Smooth muscle cell (in vitro differentiated cells): Measurements from ENCODE around the gene SMCO2. TPM values are rescaled to one million over a fixed set of nuclear protein-coding genes. Genes with fewer than 3 reads are reported as not detected.
A peak's percentile ranks its signal among the peaks of the same experiment; 100 is the strongest.

Source experiments
- DNase-seq: peaks from one replicate; lab custom pipeline; 2025; ENCODE audit not compliant: unreplicated experiment; lab: John Stamatoyannopoulos, UW
- H2AFZ ChIP-seq: fragments of 200-600 bp; sonication (generic); 2 replicates; pipeline ENCODE4 v1.6.0; 2016; ENCODE audit warnings: antibody characterized with exemption, low read depth, mild to moderate bottlenecking
- H3F3A ChIP-seq: fragments of 200-600 bp; sonication (generic); 2 replicates; pipeline ENCODE4 v1.6.0; 2017; ENCODE audit warnings: antibody characterized with exemption, low read depth
- H3K27ac ChIP-seq: fragments of 200-600 bp; sonication (generic); 2 replicates; pipeline ENCODE4 v1.5.1; 2016; ENCODE audit warnings: low read depth, mild to moderate bottlenecking
- H3K27me3 ChIP-seq: fragments of 200-600 bp; sonication (generic); 2 replicates; pipeline ENCODE4 v1.6.1; 2016; ENCODE audit warnings: low read depth, mild to moderate bottlenecking
- H3K36me3 ChIP-seq: fragments of 200-600 bp; sonication (generic); 2 replicates; pipeline ENCODE4 v1.5.1; 2016; ENCODE audit warnings: low read depth
- H3K4me1 ChIP-seq: fragments of 200-600 bp; sonication (generic); 2 replicates; pipeline ENCODE4 v1.5.1; 2016; ENCODE audit warnings: low read depth
- H3K4me2 ChIP-seq: fragments of 200-600 bp; sonication (generic); 2 replicates; pipeline ENCODE4 v1.6.0; 2016; ENCODE audit warnings: mild to moderate bottlenecking
- H3K4me3 ChIP-seq: fragments of 200-600 bp; sonication (generic); 2 replicates; pipeline ENCODE4 v1.5.1; 2016; ENCODE audit warnings: mild to moderate bottlenecking
- H3K79me2 ChIP-seq: fragments of 200-600 bp; sonication (generic); 2 replicates; pipeline ENCODE4 v1.6.0; 2016; ENCODE audit warnings: low read depth, mild to moderate bottlenecking
- H3K9ac ChIP-seq: fragments of 200-600 bp; sonication (generic); 2 replicates; pipeline ENCODE4 v1.6.0; 2016; ENCODE audit warnings: low read depth
- H3K9me3 ChIP-seq: fragments of 200-600 bp; sonication (generic); replicated peaks from 2 replicates; pipeline ENCODE4 v1.5.1; 2016; ENCODE audit warnings: low read depth
- H4K20me1 ChIP-seq: fragments of 200-600 bp; sonication (generic); 2 replicates; pipeline ENCODE4 v1.6.0; 2016; ENCODE audit warnings: low read depth
- CTCF ChIP-seq: fragments of 200-600 bp; sonication (generic); IDR thresholded peaks from 2 replicates; pipeline ENCODE4 v1.5.1; 2017; ENCODE audit warnings: borderline replicate concordance, mild to moderate bottlenecking, antibody characterized with exemption; ENCODE audit not compliant: insufficient read depth, poor library complexity, severe bottlenecking
- WGBS: methylation state at CpG from one replicate; pipeline ENCODE4 v1.1.7; 2016; ENCODE audit warnings: low lambda C conversion rate; 5-methylcytosine and 5-hydroxymethylcytosine counted together
- polyA plus RNA-seq: library from polyadenylated mRNA; unstranded; fragments of >200 nt; fragmentation: Nextera tagmentation; extraction: Ambion mirVana; gene quantifications from 2 replicates; pipeline ENCODE4 v1.2.1, GENCODE V29; 2016
- total RNA-seq: library from RNA; depleted of rRNA; stranded (reverse); fragments of >200 nt; gene quantifications from 2 replicates; pipeline ENCODE4 v1.2.3, GENCODE V29; 2014

The SMCO2 gene
- total and polyA plus RNA-seq, 2 experiments from 2014 or later: not detected

DNA sequence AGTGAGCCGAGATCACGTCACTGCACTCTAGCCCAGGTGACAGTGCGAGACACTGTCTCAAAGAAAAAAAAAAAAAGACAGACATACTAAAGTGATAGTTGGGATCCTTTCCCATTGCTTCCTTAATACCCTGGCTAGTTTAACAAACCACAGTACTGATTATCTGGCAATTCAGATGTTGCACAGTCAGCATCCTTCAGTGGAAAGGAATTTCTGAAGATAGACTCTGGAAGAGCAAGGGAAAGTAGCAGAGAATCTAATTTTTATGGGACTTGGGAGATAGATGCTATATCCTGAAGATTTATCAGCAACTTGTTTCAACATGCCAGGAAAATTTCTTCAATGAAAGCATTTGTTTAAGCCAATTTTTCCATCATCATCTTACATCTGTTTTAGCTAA, 71.0 kb downstream of the SMCO2 start:
- H3K27me3 ChIP-seq: no peaks in the 10 kb centered on the region
- peak overlapping the region; percentile 79 for H3K27ac ChIP-seq
- WGBS: 27% methylated on average over 3 of the region's 3 CpGs
- no peaks in the 10 kb centered on the region for H4K20me1 ChIP-seq
- no peak for TF ChIP-seq CTCF
- H3K9me3 ChIP-seq: no peaks in the 10 kb centered on the region
- no peaks in the 10 kb centered on the region for H3K36me3 ChIP-seq
- no peak overlapping the region for H3K4me3 ChIP-seq
- peaks cover 3% of the 10 kb centered on the region for H3F3A ChIP-seq
- no peak overlapping the region for H2AFZ ChIP-seq
- H3K9ac ChIP-seq: no peak overlapping the region
- H3K4me2 ChIP-seq: peak overlapping the region; percentile 17
- no peaks in the 10 kb centered on the region for H3K79me2 ChIP-seq
- DNase-seq: no peak
- H3K4me1 ChIP-seq: peaks cover 7% of the 10 kb centered on the region

GRCh38 chr12:27517961-27518665, 71.6 kb downstream of the SMCO2 start:
- Histone ChIP-seq H3F3A (peaks cover 9% of the 10 kb centered on the region), H3K27ac (peak overlapping the region; percentile 79), H4K20me1 (no peaks in the 10 kb centered on the region), H3K4me2 (peak overlapping the region; percentile 17), H3K36me3 (no peaks in the 10 kb centered on the region), H3K9me3 (no peaks in the 10 kb centered on the region), H3K79me2 (no peaks in the 10 kb centered on the region), H2AFZ (no peak overlapping the region), H3K4me1 (peaks cover 12% of the 10 kb centered on the region), H3K4me3 (no peak overlapping the region), H3K27me3 (no peaks in the 10 kb centered on the region), H3K9ac (no peak overlapping the region)
- DNase-seq: no peak
- WGBS: 70% methylated on average over 7 of the region's 7 CpGs
- no peak for TF ChIP-seq CTCF

GRCh38 chr12:27521066-27521465, 74.5 kb downstream of the SMCO2 start:
- Histone ChIP-seq H3K4me2 (peak overlapping the region; percentile 40), H3K79me2 (peaks cover 19% of the 10 kb centered on the region), H3K27me3 (no peaks in the 10 kb centered on the region), H3K4me3 (no peak overlapping the region), H3K9me3 (no peaks in the 10 kb centered on the region), H2AFZ (peak overlapping the region; percentile 23), H3K4me1 (peaks cover 21% of the 10 kb centered on the region), H3F3A (peaks cover 10% of the 10 kb centered on the region), H3K36me3 (no peaks in the 10 kb centered on the region), H3K27ac (peak overlapping the region; percentile 93), H3K9ac (no peak overlapping the region), H4K20me1 (peaks cover 13% of the 10 kb centered on the region)
- TF ChIP-seq CTCF: no peak
- DNase-seq: no peak
- WGBS: 11% methylated on average over 4 of the region's 4 CpGs

GRCh38 chr12:27521981-27522380, 75.4 kb downstream of the SMCO2 start:
- peaks cover 25% of the 10 kb centered on the region for H3K4me1 ChIP-seq
- 76% methylated on average over 4 of the region's 4 CpGs for WGBS
- no peaks in the 10 kb centered on the region for H3K36me3 ChIP-seq
- TF ChIP-seq CTCF: no peak
- DNase-seq: no peak
- H3K4me3 ChIP-seq: no peak overlapping the region
- no peak overlapping the region for H2AFZ ChIP-seq
- no peaks in the 10 kb centered on the region for H3K9me3 ChIP-seq
- peaks cover 29% of the 10 kb centered on the region for H3K79me2 ChIP-seq
- peak overlapping the region; percentile 93 for H3K27ac ChIP-seq
- no peak overlapping the region for H3K9ac ChIP-seq
- H4K20me1 ChIP-seq: peaks cover 22% of the 10 kb centered on the region
- peaks cover 10% of the 10 kb centered on the region for H3F3A ChIP-seq
- H3K27me3 ChIP-seq: no peaks in the 10 kb centered on the region
- no peak overlapping the region for H3K4me2 ChIP-seq
